Astrocyte of the cerebellum (primary cell): ENCODE measurements around the gene TMEM135.

Source experiments
- DNase-seq: peaks from one replicate; pipeline ENCODE4 v3.0.0-alpha.2; 2011; ENCODE audit warnings: low read depth
- H3K4me3 ChIP-seq: 2 replicates; pipeline ENCODE4 v1.5.1; 2011; ENCODE audit warnings: mild to moderate bottlenecking, low read depth, low read length, moderate library complexity
- in situ Hi-C: cut with HindIII; loops from 2 replicates; pipeline ENCODE4 v1.10.0; 2017; ENCODE audit warnings: low sequenced_read_pairs
- TF ChIP-seq, protein P1 (sequence below): IDR thresholded peaks from 2 replicates; pipeline ENCODE4 v1.5.1; 2012; ENCODE audit warnings: low read length, low read depth, moderate library complexity, mild to moderate bottlenecking; ENCODE audit errors: missing control alignments

Gene TMEM135

DNA sequence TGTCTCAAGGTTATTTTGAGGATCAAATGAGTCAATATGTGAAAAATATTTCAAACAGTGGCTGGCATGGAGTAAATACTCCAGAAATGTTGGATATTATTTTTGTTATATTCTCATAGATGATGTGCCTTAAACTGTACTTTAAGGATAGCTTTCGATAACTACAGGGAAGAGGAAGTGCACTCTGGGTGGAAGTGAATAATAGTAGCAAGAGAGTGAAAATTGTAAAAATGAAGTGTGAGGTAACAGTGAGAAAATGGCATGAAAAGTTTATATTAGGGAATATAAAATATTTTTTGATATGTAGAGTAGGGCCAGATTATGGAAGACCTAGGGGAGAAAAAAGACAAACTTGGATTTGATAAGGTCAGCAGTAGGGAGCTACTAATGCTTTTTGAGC lies 258.9 kb downstream of the TMEM135 start:
- TF ChIP-seq, protein P1, sequence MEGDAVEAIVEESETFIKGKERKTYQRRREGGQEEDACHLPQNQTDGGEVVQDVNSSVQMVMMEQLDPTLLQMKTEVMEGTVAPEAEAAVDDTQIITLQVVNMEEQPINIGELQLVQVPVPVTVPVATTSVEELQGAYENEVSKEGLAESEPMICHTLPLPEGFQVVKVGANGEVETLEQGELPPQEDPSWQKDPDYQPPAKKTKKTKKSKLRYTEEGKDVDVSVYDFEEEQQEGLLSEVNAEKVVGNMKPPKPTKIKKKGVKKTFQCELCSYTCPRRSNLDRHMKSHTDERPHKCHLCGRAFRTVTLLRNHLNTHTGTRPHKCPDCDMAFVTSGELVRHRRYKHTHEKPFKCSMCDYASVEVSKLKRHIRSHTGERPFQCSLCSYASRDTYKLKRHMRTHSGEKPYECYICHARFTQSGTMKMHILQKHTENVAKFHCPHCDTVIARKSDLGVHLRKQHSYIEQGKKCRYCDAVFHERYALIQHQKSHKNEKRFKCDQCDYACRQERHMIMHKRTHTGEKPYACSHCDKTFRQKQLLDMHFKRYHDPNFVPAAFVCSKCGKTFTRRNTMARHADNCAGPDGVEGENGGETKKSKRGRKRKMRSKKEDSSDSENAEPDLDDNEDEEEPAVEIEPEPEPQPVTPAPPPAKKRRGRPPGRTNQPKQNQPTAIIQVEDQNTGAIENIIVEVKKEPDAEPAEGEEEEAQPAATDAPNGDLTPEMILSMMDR = no peak
- in situ Hi-C loops = loop anchor here (25.0 kb wide), 1 partner anchor 359 kb away; no protein-coding TSS in a partner anchor
- no peak for DNase-seq

GRCh38 chr11:87298155-87298554 lies 260.4 kb downstream of the TMEM135 start:
- DNase-seq = no peak
- H3K4me3 ChIP-seq = no peak overlapping the region
- TF ChIP-seq, protein P1 = no peak
- in situ Hi-C loops = loop anchor here (25.0 kb wide), 1 partner anchor 361 kb away; no protein-coding TSS in a partner anchor

More for the DNA sequence above, 258.9 kb downstream of the TMEM135 start:
- no peak overlapping the region for H3K4me3 ChIP-seq

GRCh38 chr11:87299041-87299481 lies 261.3 kb downstream of the TMEM135 start:
- H3K4me3 ChIP-seq = no peak overlapping the region
- DNase-seq = no peak
- TF ChIP-seq, protein P1 = no peak
- in situ Hi-C loops = loop anchor here (25.0 kb wide), 1 partner anchor 362 kb away; no protein-coding TSS in a partner anchor

DNA sequence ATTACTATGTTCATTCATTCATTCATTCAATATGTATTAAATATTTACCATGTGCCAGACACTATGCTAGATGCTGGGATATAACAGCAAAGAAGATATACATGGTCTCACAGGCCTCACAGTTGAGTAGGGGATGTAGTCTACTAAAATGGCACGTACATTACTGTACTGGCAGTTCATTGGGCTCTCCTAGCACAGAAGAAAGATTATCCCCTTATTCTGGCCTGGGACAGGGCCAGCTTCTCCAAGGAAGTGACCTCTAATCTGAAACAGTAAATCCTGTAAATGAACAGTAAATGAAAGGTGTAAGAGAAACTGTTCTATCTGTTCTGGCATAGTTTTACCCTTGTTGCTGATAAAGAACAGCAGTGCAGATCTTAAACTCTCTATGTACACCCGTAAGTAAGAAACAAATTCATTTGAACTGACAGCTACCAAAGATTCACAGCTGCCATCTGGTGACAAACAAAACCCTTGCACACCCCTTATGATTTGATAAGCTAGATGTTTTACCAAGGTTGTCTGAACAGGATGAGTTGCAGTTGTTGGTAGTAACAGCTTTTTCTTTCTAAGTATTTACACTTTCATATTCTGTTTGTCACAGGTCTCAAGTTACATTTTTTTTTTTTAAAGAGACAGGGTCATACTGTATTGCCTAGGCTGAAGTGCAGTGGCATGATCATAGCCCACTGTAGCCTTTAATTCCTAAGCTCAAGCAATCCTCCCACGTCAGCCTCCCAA lies 263.1 kb downstream of the TMEM135 start:
- in situ Hi-C loops = no loop called here
- TF ChIP-seq, protein P1 = no peak
- no peak for DNase-seq
- no peak overlapping the region for H3K4me3 ChIP-seq

DNA sequence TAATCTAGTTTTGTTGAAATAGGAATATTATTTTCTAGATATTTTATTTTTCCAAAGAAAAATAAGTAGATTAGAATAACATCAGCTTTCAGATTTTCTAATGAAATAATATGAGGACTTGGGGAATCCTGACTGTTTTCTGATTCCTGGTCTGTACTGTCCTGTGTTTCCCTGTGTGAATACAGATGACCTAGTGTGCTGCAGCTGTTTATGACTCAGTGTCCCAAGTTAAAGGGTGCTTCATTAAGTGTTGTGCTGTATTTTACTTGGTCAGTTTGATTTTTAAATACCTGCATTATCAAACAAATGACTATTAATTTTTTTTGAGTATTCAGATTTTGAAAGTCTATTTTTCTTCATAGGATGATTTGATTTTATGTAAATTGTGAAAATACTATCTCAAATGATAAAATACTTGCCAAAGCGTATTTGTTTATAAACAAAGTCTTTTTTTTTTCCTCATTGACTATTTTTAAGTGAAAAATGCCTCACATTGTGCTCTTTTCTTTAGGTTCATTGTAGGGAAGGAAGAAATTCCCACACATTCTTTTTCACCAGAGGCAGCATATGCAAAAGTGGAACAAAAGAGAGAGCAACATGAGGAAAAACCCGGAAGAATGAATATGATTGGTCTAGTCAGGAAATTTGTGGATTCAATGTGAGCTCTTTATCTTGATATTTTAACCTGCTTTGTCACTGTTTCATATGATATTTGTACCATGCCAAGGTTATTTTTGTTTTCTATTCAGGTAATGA lies 264.2 kb downstream of the TMEM135 start:
- TF ChIP-seq, protein P1 = no peak
- H3K4me3 ChIP-seq = no peak overlapping the region
- in situ Hi-C loops = no loop called here
- no peak for DNase-seq

DNA sequence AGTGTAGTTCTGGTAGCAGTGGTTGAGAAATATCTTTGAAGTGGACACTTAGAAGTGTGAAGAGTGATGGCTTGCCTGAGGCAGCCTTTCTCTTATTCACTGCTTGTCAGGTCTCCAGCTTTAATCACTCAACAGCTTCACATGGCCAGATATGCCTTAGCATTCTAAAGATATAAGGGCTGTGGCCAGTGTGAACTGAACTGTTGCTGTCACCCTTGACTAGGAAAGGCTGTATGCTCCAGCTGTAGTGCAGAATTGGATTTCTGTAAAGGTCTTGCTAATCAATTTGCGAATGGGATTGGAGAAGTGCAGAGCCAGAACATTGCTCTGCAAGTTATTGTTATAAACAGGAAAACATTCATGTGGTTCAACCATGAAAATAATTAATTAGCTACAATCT lies 266.7 kb downstream of the TMEM135 start:
- no peak overlapping the region for H3K4me3 ChIP-seq
- DNase-seq = no peak
- TF ChIP-seq, protein P1 = no peak
- in situ Hi-C loops = no loop called here
